GM18498 (cell line): ENCODE measurements around the gene TIPIN.
"Not testable (repeated sequence)": the region's sequence is repeated elsewhere in the genome, so short reads cannot be mapped to it uniquely, and the experiment has no call there.

Source experiments
- ATAC-seq: cut with Tn5 transposase; IDR thresholded peaks from one replicate; pipeline ENCODE4 v1.9.1; 2021; ENCODE audit warnings: mild to moderate bottlenecking, moderate library complexity; ENCODE audit not compliant: unreplicated experiment

TIPIN gene

GRCh38 chr15:66304425-66304824 is 52.1 kb downstream of the TIPIN start:
- ATAC-seq, result not testable (repeated sequence)

DNA sequence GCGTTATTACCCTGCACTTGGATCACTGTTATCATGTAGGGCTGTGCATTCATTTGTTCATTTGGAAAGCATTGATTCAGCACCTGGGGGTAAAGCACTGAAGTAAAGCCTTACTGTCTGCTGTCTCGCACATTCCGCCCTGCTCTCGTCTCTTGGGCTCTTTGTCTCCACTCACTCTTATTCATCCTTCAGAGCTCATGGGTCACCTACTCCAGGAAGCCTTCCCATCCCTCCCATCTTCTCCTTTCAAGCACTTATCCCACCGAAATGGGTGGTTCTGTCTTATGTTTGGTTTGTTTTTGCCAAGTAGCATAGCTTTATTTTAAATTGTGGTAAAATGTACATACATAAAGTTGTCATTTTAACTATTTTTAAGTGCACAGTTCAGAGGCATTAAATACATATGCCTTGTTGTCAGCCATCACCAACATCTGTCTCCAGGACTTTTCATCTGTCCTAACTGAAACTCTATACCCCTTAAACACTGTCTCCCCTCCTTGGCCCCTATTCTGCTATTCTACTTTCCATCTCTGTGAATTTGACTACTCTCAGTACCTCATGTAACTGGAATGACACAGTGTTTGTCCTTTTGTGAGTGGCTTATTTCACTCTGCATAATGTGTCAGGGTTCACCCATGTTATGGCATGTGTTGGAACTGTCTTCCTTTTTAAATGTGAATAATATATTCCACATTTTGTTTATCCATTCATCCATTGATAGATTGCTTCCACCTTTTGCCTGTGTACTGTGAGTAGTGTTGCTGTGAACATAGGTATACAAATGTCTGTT is 53.8 kb downstream of the TIPIN start:
- no peak for ATAC-seq

GRCh38 chr15:66298803-66299251 is 57.7 kb downstream of the TIPIN start:
- no peak for ATAC-seq

GRCh38 chr15:66296186-66296585 is 60.3 kb downstream of the TIPIN start:
- no peak for ATAC-seq

- no peak for ATAC-seq
Observed at GRCh38 chr15:66294932-66295235, 61.6 kb downstream of the TIPIN start.

- ATAC-seq, result peak; percentile 40
Observed at GRCh38 chr15:66294157-66294931, 62.1 kb downstream of the TIPIN start.

GRCh38 chr15:66293419-66294156 is 62.9 kb downstream of the TIPIN start, which contains the start of gene DIS3L:
Gene DIS3L, plus strand, starts transcription at chr15:66293568. Its CDS starts 29 bp downstream, at chr15:66293597.
- ATAC-seq, result peak; percentile 69

DNA sequence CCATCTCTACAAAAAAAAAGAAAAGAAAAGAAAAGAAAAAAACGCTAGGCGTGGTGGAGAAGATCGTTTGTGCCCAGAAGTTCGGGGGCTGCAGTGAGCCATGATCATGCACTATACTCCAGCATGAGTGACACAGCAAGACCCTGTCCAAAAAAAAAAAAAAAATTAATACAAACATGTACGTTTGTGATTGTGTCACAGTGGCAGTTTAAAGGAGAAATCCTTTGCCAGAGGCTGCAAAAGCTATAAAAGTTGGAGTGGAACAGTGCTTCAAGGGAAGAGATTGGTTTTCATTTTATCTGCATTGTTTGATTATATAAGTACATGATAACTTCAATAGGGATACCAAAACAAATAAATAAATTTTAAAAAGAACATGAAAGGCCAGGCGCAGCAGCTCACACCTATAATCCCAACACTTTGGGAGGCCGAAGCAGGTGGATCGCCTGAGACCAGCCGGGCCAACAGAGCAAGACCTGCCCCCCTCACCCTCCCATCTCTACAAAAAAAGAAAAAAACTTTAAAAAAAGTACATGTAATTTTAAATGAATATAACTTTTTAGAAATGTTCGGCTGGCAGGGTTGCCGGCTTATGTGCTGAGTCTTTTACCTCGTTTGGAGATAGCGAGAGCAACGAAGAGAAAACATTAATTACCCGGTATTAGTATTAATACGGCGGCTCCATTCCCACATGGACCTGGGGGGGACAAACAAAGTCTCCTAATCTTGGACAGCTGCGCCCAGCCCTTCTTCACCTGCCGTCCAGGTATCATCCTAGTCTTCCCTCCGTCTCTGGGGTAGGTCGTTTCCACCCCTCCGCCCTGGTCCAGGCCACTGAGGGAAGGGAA is 63.7 kb downstream of the TIPIN start:
- ATAC-seq, result no peak

- no peak for ATAC-seq
Observed at GRCh38 chr15:66291816-66292570, 64.5 kb downstream of the TIPIN start.

- no peak for ATAC-seq
Observed at GRCh38 chr15:66290518-66290917, 66.0 kb downstream of the TIPIN start.

- no peak for ATAC-seq
Observed at GRCh38 chr15:66290007-66290406, 66.5 kb downstream of the TIPIN start.

- no peak for ATAC-seq
Observed at GRCh38 chr15:66288551-66289185, 67.8 kb downstream of the TIPIN start.

GRCh38 chr15:66288093-66288492 is 68.4 kb downstream of the TIPIN start:
- ATAC-seq, result no peak

- no peak for ATAC-seq
Observed at GRCh38 chr15:66287461-66288057, 68.9 kb downstream of the TIPIN start.
